ENCODE measurements around the gene DDX1. TPM values are rescaled to one million over a fixed set of nuclear protein-coding genes. Genes with fewer than 3 reads are reported as not detected.

The DDX1 gene
- polyA plus RNA-seq, 1 donor (not counting 4 experiments of a cell fraction or from before 2014, with no cell fraction given): 140 TPM

- Histone ChIP-seq H4K20me1 (ENCODE audit: control insufficient read depth, extremely low read depth, insufficient read depth, low read length) (no peaks in the 10 kb centered on the region), H3K9me1 (ENCODE audit: control insufficient read depth, extremely low read depth, insufficient read depth, low read length) (no peaks in the 10 kb centered on the region), H3K9ac (ENCODE audit: control insufficient read depth, extremely low read depth, insufficient read depth, low read length) (no peak overlapping the region), H3K79me2 (ENCODE audit: control insufficient read depth, insufficient read depth, low read length) (no peaks in the 10 kb centered on the region), H3K4me1 (ENCODE audit: control insufficient read depth, extremely low read depth, insufficient read depth, low read length) (peaks cover 7% of the 10 kb centered on the region), H2AFZ (ENCODE audit: control insufficient read depth, low read length) (no peak overlapping the region), H3K27me3 (ENCODE audit: control insufficient read depth, extremely low read depth, insufficient read depth, low read length) (no peaks in the 10 kb centered on the region), H3K4me2 (ENCODE audit: control insufficient read depth, extremely low read depth, insufficient read depth, low read depth, low read length) (no peak overlapping the region), H3K36me3 (ENCODE audit: control insufficient read depth in 2 of 2, extremely low read depth in 1 of 2, insufficient read depth in 2 of 2, low read length in 2 of 2) (no peaks in the 10 kb centered on the region), H3K27ac (ENCODE audit: control insufficient read depth, insufficient read depth, low read length) (no peak overlapping the region), H3K9me3 (ENCODE audit: control insufficient read depth, low read depth, low read length) (no peaks in the 10 kb centered on the region), H3K4me3 (ENCODE audit: control insufficient read depth in 2 of 3, extremely low read depth in 1 of 3, insufficient read depth in 2 of 3, low read depth in 1 of 3, low read length in 3 of 3) (no peak overlapping the region)
- dilution Hi-C loops (cut with MboI; ENCODE audit: extremely low pct_ligation_motif_present, low sequenced_read_pairs): no loop called here
- DNase-seq (ENCODE audit: low read depth, low spot score): no peak
- FAIRE-seq: no peak
- TF ChIP-seq EZH2 (IDR thresholded peaks at IDR 0.05; ENCODE audit: low read length) (no peak), CTCF (optimal IDR thresholded peaks at IDR 0.05 in 1 of 3, IDR thresholded peaks at IDR 0.05 in 1 of 3, conservative IDR thresholded peaks at IDR 0.05 in 1 of 3; ENCODE audit: extremely low read depth in 1 of 3, insufficient read depth in 2 of 3, low read length in 3 of 3) (no peak)
Observed at GRCh38 chr2:15648593-15649525, 57.2 kb downstream of the DDX1 start.

GRCh38 chr2:15649561-15650255, 58.0 kb downstream of the DDX1 start:
- H3K9ac ChIP-seq (ENCODE audit: control insufficient read depth, extremely low read depth, insufficient read depth, low read length): no peak overlapping the region
- peaks cover 3% of the 10 kb centered on the region for H4K20me1 ChIP-seq (ENCODE audit: control insufficient read depth, extremely low read depth, insufficient read depth, low read length)
- H3K36me3 ChIP-seq (ENCODE audit: control insufficient read depth in 2 of 2, extremely low read depth in 1 of 2, insufficient read depth in 2 of 2, low read length in 2 of 2): no peaks in the 10 kb centered on the region
- no peak overlapping the region for H3K4me2 ChIP-seq (ENCODE audit: control insufficient read depth, extremely low read depth, insufficient read depth, low read depth, low read length)
- H3K79me2 ChIP-seq (ENCODE audit: control insufficient read depth, insufficient read depth, low read length): no peaks in the 10 kb centered on the region
- FAIRE-seq: no peak
- no peak overlapping the region for H3K27ac ChIP-seq (ENCODE audit: control insufficient read depth, insufficient read depth, low read length)
- no peak for TF ChIP-seq CTCF (optimal IDR thresholded peaks at IDR 0.05 in 1 of 3, IDR thresholded peaks at IDR 0.05 in 1 of 3, conservative IDR thresholded peaks at IDR 0.05 in 1 of 3; ENCODE audit: extremely low read depth in 1 of 3, insufficient read depth in 2 of 3, low read length in 3 of 3)
- TF ChIP-seq EZH2 (IDR thresholded peaks at IDR 0.05; ENCODE audit: low read length): no peak
- no peaks in the 10 kb centered on the region for H3K9me1 ChIP-seq (ENCODE audit: control insufficient read depth, extremely low read depth, insufficient read depth, low read length)
- DNase-seq (ENCODE audit: low read depth, low spot score): no peak
- H3K27me3 ChIP-seq (ENCODE audit: control insufficient read depth, extremely low read depth, insufficient read depth, low read length): no peaks in the 10 kb centered on the region
- dilution Hi-C loops (cut with MboI; ENCODE audit: extremely low pct_ligation_motif_present, low sequenced_read_pairs): no loop called here
- H2AFZ ChIP-seq (ENCODE audit: control insufficient read depth, low read length): no peak overlapping the region
- H3K9me3 ChIP-seq (ENCODE audit: control insufficient read depth, low read depth, low read length): no peaks in the 10 kb centered on the region
- no peaks in the 10 kb centered on the region for H3K4me1 ChIP-seq (ENCODE audit: control insufficient read depth, extremely low read depth, insufficient read depth, low read length)
- H3K4me3 ChIP-seq (ENCODE audit: control insufficient read depth in 2 of 3, extremely low read depth in 1 of 3, insufficient read depth in 2 of 3, low read depth in 1 of 3, low read length in 3 of 3): no peak overlapping the region

Data from keratinocyte (primary cell).